B cell (primary cell): ENCODE measurements around the gene HDC. TPM values are rescaled to one million over a fixed set of nuclear protein-coding genes. Genes with fewer than 3 reads are reported as not detected.

Source experiments
- ATAC-seq: fragments of 200-7000 bp; cut with Tn5 transposase; one replicate; pipeline ENCODE4 v1.10.0; 2021; ENCODE audit warnings: low read depth, mild to moderate bottlenecking, moderate number of reproducible peaks, moderate library complexity
- CTCF ChIA-PET: fragments of 350-600 bp; sonication (Branson Sonifier 250); formaldehyde crosslinking; loops from one replicate; lab custom pipeline; 2021; ENCODE audit warnings: antibody characterized with exemption, inconsistent platforms; lab: Charles Lee
- POLR2A ChIA-PET: fragments of 350-600 bp; sonication (Branson Sonifier 250); formaldehyde crosslinking; loops from one replicate; lab custom pipeline; 2021; ENCODE audit warnings: antibody characterized with exemption; lab: Charles Lee
- DNase-seq: peaks from one replicate; pipeline ENCODE4 v3.0.0; 2013
- H2AFZ ChIP-seq: 2 replicates; pipeline ENCODE4 v1.6.1; 2012; ENCODE audit warnings: mild to moderate bottlenecking, low read depth, low read length; ENCODE audit not compliant: insufficient read depth, poor library complexity, severe bottlenecking
- H3K27ac ChIP-seq, 2 donors: 1 replicate in 1 of 2; 2 replicates in 1 of 2; pipeline ENCODE4 v1.5.1; 2012 to 2013; ENCODE audit warnings: low read length in 2 of 2, mild to moderate bottlenecking in 2 of 2, moderate library complexity in 1 of 2
- H3K27me3 ChIP-seq, 4 experiments: fragments of 200-600 bp in 1 of 4; sonication (generic) in 1 of 4; replicated peaks in 1 of 4; 1 replicate in 2 of 4; 2 replicates in 2 of 4; pipeline versions ENCODE4 v1.6.1 to v1.7.0; 2013 to 2016; ENCODE audit warnings: low read length in 3 of 4, mild to moderate bottlenecking in 2 of 4, mixed read lengths in 1 of 4, moderate library complexity in 1 of 4; ENCODE audit not compliant: insufficient read depth in 4 of 4, control insufficient read depth in 3 of 4; ENCODE audit errors: control extremely low read depth in 1 of 4
- H3K36me3 ChIP-seq, 2 experiments: replicated peaks in 1 of 2; 1 replicate in 1 of 2; 2 replicates in 1 of 2; pipeline versions ENCODE4 v1.6.1 to v1.7.1; 2013; ENCODE audit warnings: low read length in 1 of 2; ENCODE audit not compliant: insufficient read depth in 2 of 2, control insufficient read depth in 1 of 2; ENCODE audit errors: control extremely low read depth in 1 of 2, extremely low read depth in 1 of 2
- H3K4me1 ChIP-seq, 2 donors: fragments of 200-600 bp in 1 of 2; sonication (generic) in 1 of 2; 1 replicate in 1 of 2; 2 replicates in 1 of 2; pipeline versions ENCODE4 v1.5.1 to v1.6.1; 2013 to 2017; ENCODE audit warnings: low read length in 2 of 2; ENCODE audit not compliant: control insufficient read depth in 2 of 2, insufficient read depth in 2 of 2
- H3K4me2 ChIP-seq: replicated peaks from 2 replicates; pipeline ENCODE3; 2012; ENCODE audit warnings: mild to moderate bottlenecking, low read depth, low read length; ENCODE audit not compliant: poor library complexity, severe bottlenecking
- H3K4me3 ChIP-seq, 5 experiments: fragments of 200-600 bp in 1 of 5; sonication (generic) in 1 of 5; 1 replicate in 3 of 5; 2 replicates in 2 of 5; pipeline versions ENCODE4 v1.5.1 to v1.7.0; 2011 to 2016; ENCODE audit warnings: low read length in 4 of 5, mild to moderate bottlenecking in 4 of 5, low read depth in 2 of 5, control low read depth in 1 of 5, moderate library complexity in 1 of 5; ENCODE audit not compliant: insufficient read depth in 1 of 5; ENCODE audit errors: control extremely low read depth in 1 of 5, extremely low read depth in 1 of 5
- H3K79me2 ChIP-seq: fragments of 200-600 bp; sonication (generic); one replicate; pipeline ENCODE4 v1.6.0; 2016; ENCODE audit warnings: low read length; ENCODE audit not compliant: control insufficient read depth, insufficient read depth
- H3K9ac ChIP-seq: fragments of 200-600 bp; sonication (generic); 2 replicates; pipeline ENCODE4 v1.6.1; 2017; ENCODE audit warnings: mild to moderate bottlenecking, low read length, moderate library complexity
- H3K9me3 ChIP-seq, 3 donors: one replicate each; pipeline versions ENCODE4 v1.6.1 to v1.7.1; 2013; ENCODE audit warnings: low read length in 2 of 3; ENCODE audit not compliant: control insufficient read depth in 2 of 3, insufficient read depth in 1 of 3; ENCODE audit errors: control extremely low read depth in 1 of 3
- H4K20me1 ChIP-seq: 2 replicates; pipeline ENCODE4 v1.6.0; 2012; ENCODE audit warnings: mild to moderate bottlenecking, low read length; ENCODE audit not compliant: insufficient read depth, control insufficient read depth, poor library complexity, severe bottlenecking
- H3K27ac Mint-ChIP-seq: one replicate; pipeline ENCODE4 v1.8.0; 2021; ENCODE audit warnings: mixed read lengths
- H3K27me3 Mint-ChIP-seq: one replicate; pipeline ENCODE4 v1.8.0; 2021; ENCODE audit warnings: mixed read lengths
- H3K4me1 Mint-ChIP-seq: one replicate; pipeline ENCODE4 v1.8.0; 2021; ENCODE audit warnings: mixed read lengths
- H3K4me3 Mint-ChIP-seq: one replicate; pipeline ENCODE4 v1.8.0; 2021; ENCODE audit warnings: mixed read lengths
- H3K9me3 Mint-ChIP-seq: one replicate; pipeline ENCODE4 v1.8.0; 2022; ENCODE audit warnings: mixed read lengths; ENCODE audit not compliant: insufficient read depth
- EZH2 ChIP-seq: IDR thresholded peaks from 2 replicates; pipeline ENCODE4 v1.6.1; 2012; ENCODE audit warnings: borderline replicate concordance, low read depth, mild to moderate bottlenecking, moderate library complexity, low read length; ENCODE audit not compliant: insufficient read depth, poor library complexity, severe bottlenecking
- WGBS: methylation state at CpG from one replicate; pipeline ENCODE4 v1.1.5; 2013; ENCODE audit warnings: missing lambda C conversion rate; ENCODE audit not compliant: insufficient coverage; 5-methylcytosine and 5-hydroxymethylcytosine counted together
- intact Hi-C: fragments of 100-400 bp; cut with micrococcal nuclease; formaldehyde crosslinking; loops from one replicate; pipeline ENCODE4 v1.10.0; 2022
- polyA plus RNA-seq: library from polyadenylated mRNA; depleted of rRNA; stranded (reverse); fragments of >200 nt; gene quantifications from 2 replicates; pipeline ENCODE4 v1.2.3, GENCODE V29; 2012
- total RNA-seq, 2 donors: library from RNA; stranded (reverse); fragments of 120-200 nt in 1 of 2; gene quantifications; 1 replicate in 1 of 2; 2 replicates in 1 of 2; pipeline versions ENCODE4 v1.2.3 to v1.2.4, GENCODE V29; 2013 to 2022
- TF ChIP-seq, protein P1 (sequence below): fragments of 200-600 bp; IDR thresholded peaks from one replicate; pipeline ENCODE4 v1.8.0; 2022; ENCODE audit warnings: antibody characterized with exemption, mild to moderate bottlenecking

HDC gene
- total and polyA plus RNA-seq, 2 donors (not counting 1 experiment from before 2014, with no cell fraction given) = 0.88 TPM; not detected in 1

DNA sequence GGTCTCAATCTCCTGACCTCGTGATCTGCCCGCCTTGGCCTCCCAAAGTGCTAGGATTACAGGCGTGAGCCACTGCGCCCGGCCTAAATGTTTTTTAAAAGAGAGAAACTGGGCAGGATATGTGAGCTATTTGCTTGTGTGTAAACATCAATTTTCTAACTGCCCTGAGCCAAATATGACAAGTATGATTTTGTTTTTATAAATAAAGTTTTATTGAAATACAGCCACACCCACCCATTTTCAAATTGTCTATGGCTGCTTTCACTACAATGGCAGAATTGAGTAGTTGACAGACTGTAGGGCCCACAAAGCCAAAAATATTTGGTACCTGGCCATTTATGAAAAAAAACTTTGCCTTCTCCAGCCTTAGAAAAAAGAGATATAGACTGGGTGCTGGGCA is 15.9 kb upstream of the HDC start:
- H4K20me1 ChIP-seq = no peaks in the 10 kb centered on the region
- CTCF ChIA-PET = no interaction called here
- intact Hi-C loops = no loop called here
- no CpG with 5 or more reads among the region's 5 CpGs for WGBS
- DNase-seq (no peak), ATAC-seq (no peak)
- H3K36me3 ChIP-seq = peaks cover 4 to 32% of the 10 kb centered on the region in 2 experiments
- Mint-ChIP-seq H3K4me1 (no peaks in the 10 kb centered on the region), H3K27ac (no peak overlapping the region), H3K27me3 (no peaks in the 10 kb centered on the region), H3K9me3 (no peaks in the 10 kb centered on the region), H3K4me3 (no peak overlapping the region)
- no peaks in the 10 kb centered on the region for H3K9me3 ChIP-seq
- no peaks in the 10 kb centered on the region for H3K27me3 ChIP-seq
- POLR2A ChIA-PET = no interaction called here
- TF ChIP-seq, protein P1, sequence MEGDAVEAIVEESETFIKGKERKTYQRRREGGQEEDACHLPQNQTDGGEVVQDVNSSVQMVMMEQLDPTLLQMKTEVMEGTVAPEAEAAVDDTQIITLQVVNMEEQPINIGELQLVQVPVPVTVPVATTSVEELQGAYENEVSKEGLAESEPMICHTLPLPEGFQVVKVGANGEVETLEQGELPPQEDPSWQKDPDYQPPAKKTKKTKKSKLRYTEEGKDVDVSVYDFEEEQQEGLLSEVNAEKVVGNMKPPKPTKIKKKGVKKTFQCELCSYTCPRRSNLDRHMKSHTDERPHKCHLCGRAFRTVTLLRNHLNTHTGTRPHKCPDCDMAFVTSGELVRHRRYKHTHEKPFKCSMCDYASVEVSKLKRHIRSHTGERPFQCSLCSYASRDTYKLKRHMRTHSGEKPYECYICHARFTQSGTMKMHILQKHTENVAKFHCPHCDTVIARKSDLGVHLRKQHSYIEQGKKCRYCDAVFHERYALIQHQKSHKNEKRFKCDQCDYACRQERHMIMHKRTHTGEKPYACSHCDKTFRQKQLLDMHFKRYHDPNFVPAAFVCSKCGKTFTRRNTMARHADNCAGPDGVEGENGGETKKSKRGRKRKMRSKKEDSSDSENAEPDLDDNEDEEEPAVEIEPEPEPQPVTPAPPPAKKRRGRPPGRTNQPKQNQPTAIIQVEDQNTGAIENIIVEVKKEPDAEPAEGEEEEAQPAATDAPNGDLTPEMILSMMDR = no peak
- TF ChIP-seq EZH2 = no peak
- H3K4me1 ChIP-seq = no peaks in the 10 kb centered on the region
- H3K4me3 ChIP-seq = no peak overlapping the region
- H3K27ac ChIP-seq = no peak overlapping the region
- no peak overlapping the region for H3K4me2 ChIP-seq
- no peak overlapping the region for H2AFZ ChIP-seq
- H3K79me2 ChIP-seq = no peaks in the 10 kb centered on the region
- no peak overlapping the region for H3K9ac ChIP-seq

DNA sequence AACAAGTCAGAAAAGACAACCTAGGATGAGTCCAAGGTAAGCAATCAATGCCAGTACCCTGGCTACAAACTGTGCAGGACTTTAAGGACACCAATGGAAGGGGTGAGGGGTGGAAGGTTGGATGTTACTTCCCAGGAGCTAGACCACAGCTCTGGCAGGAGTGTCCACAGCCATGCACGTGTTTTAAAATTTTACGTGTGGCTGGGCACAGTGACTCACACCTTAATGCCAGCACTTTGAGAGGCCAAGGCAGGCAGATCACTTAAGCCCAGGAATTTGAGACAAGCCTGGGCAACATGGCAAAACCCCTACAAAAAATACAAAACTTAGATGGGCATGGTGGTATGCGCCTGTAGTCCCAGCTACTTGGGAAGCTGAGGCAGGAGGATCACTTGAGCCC is 14.7 kb upstream of the HDC start:
- no peak for ATAC-seq
- Mint-ChIP-seq H3K4me3 (no peak overlapping the region), H3K4me1 (no peaks in the 10 kb centered on the region), H3K27ac (no peak overlapping the region), H3K27me3 (no peaks in the 10 kb centered on the region), H3K9me3 (no peaks in the 10 kb centered on the region)
- Histone ChIP-seq H3K27me3 (no peaks in the 10 kb centered on the region), H3K4me2 (no peak overlapping the region), H3K36me3 (peaks cover 4 to 21% of the 10 kb centered on the region in 2 experiments), H2AFZ (no peak overlapping the region), H3K4me1 (no peaks in the 10 kb centered on the region), H4K20me1 (no peaks in the 10 kb centered on the region), H3K9ac (no peak overlapping the region), H3K79me2 (no peaks in the 10 kb centered on the region), H3K4me3 (no peak overlapping the region), H3K27ac (no peak overlapping the region), H3K9me3 (no peaks in the 10 kb centered on the region)
- 100% methylated on average over 2 of the region's 3 CpGs for WGBS
- no peak for TF ChIP-seq EZH2
- TF ChIP-seq, protein P1 = no peak
- POLR2A ChIA-PET = no interaction called here
- DNase-seq = no peak
- intact Hi-C loops = no loop called here
- CTCF ChIA-PET = interaction anchor here (0.7 kb wide), 1 partner anchor 60 kb away, joined by 3 read pairs; no protein-coding TSS in a partner anchor
